ENCODE results near the gene TOR2A. TPM values are rescaled to one million over a fixed set of nuclear protein-coding genes. Genes with fewer than 3 reads are reported as not detected.

The TOR2A gene
- total and polyA plus RNA-seq, 9 of the 15 experiments (the other 6 are each of a cell fraction or from before 2014, with no cell fraction given), result 0.80 to 25.9 (median 11.1) TPM

- no peaks in the 10 kb centered on the region for H4K20me1 ChIP-seq (replicated peaks; ENCODE audit: control insufficient read depth, insufficient read depth, low read length)
- no peak overlapping the region for H3K4me2 ChIP-seq (ENCODE audit: insufficient read depth, low read length)
- no peaks in the 10 kb centered on the region for H3K9me1 ChIP-seq (ENCODE audit: control insufficient read depth, insufficient read depth, low read length)
- 55% methylated on average over 4 of the region's 4 CpGs for WGBS (ENCODE audit: insufficient coverage, low coverage, missing lambda C conversion rate)
- no peaks in the 10 kb centered on the region for H3K27me3 ChIP-seq (ENCODE audit: control insufficient read depth in 2 of 2, insufficient read depth in 2 of 2, low read length in 2 of 2)
- H3K27ac ChIP-seq (ENCODE audit: extremely low read depth, low read depth, low read length), result no peak overlapping the region
- H3K36me3 ChIP-seq (ENCODE audit: control insufficient read depth, insufficient read depth, low read length), result peaks cover 33% of the 10 kb centered on the region; the same call in 2 of the 3 replicates
- BruUV-seq (replicated peaks), result no TSS peak
- in situ Hi-C loops (cut with MboI) (no loop called here), intact Hi-C loops (cut with micrococcal nuclease) (no loop called here)
- ATAC-seq (no peak), FAIRE-seq (no peak), DNase-seq (ENCODE audit: extremely low read depth in 1 of 4, low spot score in 3 of 4) (no peak)
- no peak overlapping the region for H3K4me3 ChIP-seq
- 0 out of 4 replicates have a peak overlapping the region, but pooled peaks of 1 of the 2 experiments have one; percentile 22 for H3K9ac ChIP-seq (ENCODE audit: insufficient read depth in 1 of 2, low read depth in 2 of 2, low read length in 2 of 2)
- no peaks in the 10 kb centered on the region for H3K9me3 ChIP-seq (replicated peaks; ENCODE audit: control insufficient read depth, insufficient read depth, low read depth, low read length)
- CTCF ChIA-PET (ENCODE audit: low intra/inter-chr PET ratio), result no interaction called here
- no peak for TF ChIP-seq KDM4B (IDR thresholded peaks at IDR 0.05; ENCODE audit: borderline replicate concordance in 2 of 2, low read depth in 1 of 2)
- H3K79me2 ChIP-seq (ENCODE audit: control insufficient read depth, insufficient read depth, low read length), result no peaks in the 10 kb centered on the region
- H2AFZ ChIP-seq (ENCODE audit: low read depth, low read length), result no peak overlapping the region
- POLR2A ChIA-PET, result interaction anchor here (0.6 to 1.4 kb wide), 3 partner anchors 11 to 20 kb away, joined by 3 to 4 read pairs (median 3); no protein-coding TSS in a partner anchor
- H3K4me1 ChIP-seq (replicated peaks in 1 of 2; ENCODE audit: control insufficient read depth in 2 of 2, insufficient read depth in 2 of 2, low read length in 2 of 2), result no peaks in the 10 kb centered on the region; a peak in 1 of 5 replicates
These were observed 50.5 kb downstream of the TOR2A start for GRCh38 chr9:127684576-127684975.

- H3K4me1 ChIP-seq (replicated peaks in 1 of 2; ENCODE audit: control insufficient read depth in 2 of 2, insufficient read depth in 2 of 2, low read length in 2 of 2), result no peaks in the 10 kb centered on the region; a peak in 1 of 5 replicates
- no peaks in the 10 kb centered on the region for H3K27me3 ChIP-seq (ENCODE audit: control insufficient read depth in 2 of 2, insufficient read depth in 2 of 2, low read length in 2 of 2)
- CTCF ChIA-PET (ENCODE audit: low intra/inter-chr PET ratio), result no interaction called here
- WGBS (ENCODE audit: insufficient coverage, low coverage, missing lambda C conversion rate), result 68% methylated on average over 5 of the region's 5 CpGs
- DNase-seq (ENCODE audit: extremely low read depth in 1 of 4, low spot score in 3 of 4) (no peak), ATAC-seq (no peak; the same call in 2 of the 3 replicates), FAIRE-seq (no peak)
- no peak overlapping the region for H2AFZ ChIP-seq (ENCODE audit: low read depth, low read length)
- TF ChIP-seq ZNF507 (tag; conservative IDR thresholded peaks at IDR 0.05), result no peak
- TF ChIP-seq CEBPG (CRISPR knock-in tag; IDR thresholded peaks at IDR 0.05), result 0 out of 2 replicates have a peak, but pooled peaks have one; percentile 24
- no peak for TF ChIP-seq CEBPG (tag; conservative IDR thresholded peaks at IDR 0.05 in 1 of 2, IDR thresholded peaks at IDR 0.05 in 1 of 2)
- POLR2A ChIA-PET, result interaction anchor here (0.6 to 1.0 kb wide), 3 partner anchors 12 to 31 kb away, joined by 3 read pairs; no protein-coding TSS in a partner anchor
- no peak overlapping the region for H3K4me3 ChIP-seq
- H3K9ac ChIP-seq (ENCODE audit: insufficient read depth in 1 of 2, low read depth in 2 of 2, low read length in 2 of 2), result no peak overlapping the region; a peak in 1 of 4 replicates
- BruUV-seq (replicated peaks), result no TSS peak
- no peaks in the 10 kb centered on the region for H3K9me1 ChIP-seq (ENCODE audit: control insufficient read depth, insufficient read depth, low read length)
- peaks cover 33% of the 10 kb centered on the region; the same call in 2 of the 3 replicates for H3K36me3 ChIP-seq (ENCODE audit: control insufficient read depth, insufficient read depth, low read length)
- in situ Hi-C loops (cut with MboI) (no loop called here), intact Hi-C loops (cut with micrococcal nuclease) (no loop called here)
- no peak overlapping the region for H3K27ac ChIP-seq (ENCODE audit: extremely low read depth, low read depth, low read length)
- H3K79me2 ChIP-seq (ENCODE audit: control insufficient read depth, insufficient read depth, low read length), result no peaks in the 10 kb centered on the region
- no peaks in the 10 kb centered on the region for H4K20me1 ChIP-seq (replicated peaks; ENCODE audit: control insufficient read depth, insufficient read depth, low read length)
- H3K9me3 ChIP-seq (replicated peaks; ENCODE audit: control insufficient read depth, insufficient read depth, low read depth, low read length), result no peaks in the 10 kb centered on the region
- H3K4me2 ChIP-seq (ENCODE audit: insufficient read depth, low read length), result no peak overlapping the region
These were observed 51.4 kb downstream of the TOR2A start for GRCh38 chr9:127683723-127684122.
